Sigmoid colon (tissue), 4 donors: Measurements from ENCODE around the gene SDK2.

ENCODE experiments used
- POLR2A ChIP-seq, 2 donors: fragments of 450-650 bp; IDR thresholded peaks; one replicate each; pipeline ENCODE4 v1.6.1; 2016; ENCODE audit warnings: antibody characterized with exemption in 2 of 2, mild to moderate bottlenecking in 2 of 2, moderate library complexity in 2 of 2
- POLR2AphosphoS5 ChIP-seq, 4 donors: sonication (generic); formaldehyde crosslinking; IDR thresholded peaks; one replicate each; pipeline ENCODE4 v1.6.1; 2017; ENCODE audit warnings: antibody characterized with exemption in 4 of 4
- TF ChIP-seq, protein P1 (sequence below), 4 experiments: fragments of 450-650 bp in 3 of 4; fragments of 200-600 bp in 1 of 4; IDR thresholded peaks; one replicate each; pipeline ENCODE4 v1.5.1; 2016 to 2019; ENCODE audit warnings: antibody characterized with exemption in 4 of 4, mild to moderate bottlenecking in 3 of 4, moderate library complexity in 2 of 4

DNA sequence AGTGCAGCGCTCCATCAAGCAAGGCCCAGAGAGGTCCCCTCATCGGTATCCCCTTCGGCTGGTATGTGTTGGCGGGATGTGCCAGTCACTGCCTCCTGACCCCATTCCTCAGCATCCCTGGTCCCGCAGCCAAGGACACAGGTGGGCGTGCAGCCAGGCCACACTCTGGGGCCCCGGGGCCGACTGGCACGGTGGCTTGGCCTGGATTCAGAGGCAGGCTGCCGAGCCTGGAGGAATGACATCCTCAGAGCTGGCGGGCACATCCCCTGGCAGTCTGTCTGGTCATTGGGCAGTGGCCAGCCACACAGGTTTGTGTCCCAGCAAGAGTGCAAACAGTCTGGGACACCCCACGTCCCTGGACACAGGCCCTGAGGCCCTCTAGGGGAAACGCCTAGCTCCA, 111.1 kb downstream of the SDK2 start:
- TF ChIP-seq POLR2AphosphoS5 (IDR thresholded peaks at IDR 0.05) (no peak), POLR2A (IDR thresholded peaks at IDR 0.05) (no peak)
- TF ChIP-seq, protein P1, sequence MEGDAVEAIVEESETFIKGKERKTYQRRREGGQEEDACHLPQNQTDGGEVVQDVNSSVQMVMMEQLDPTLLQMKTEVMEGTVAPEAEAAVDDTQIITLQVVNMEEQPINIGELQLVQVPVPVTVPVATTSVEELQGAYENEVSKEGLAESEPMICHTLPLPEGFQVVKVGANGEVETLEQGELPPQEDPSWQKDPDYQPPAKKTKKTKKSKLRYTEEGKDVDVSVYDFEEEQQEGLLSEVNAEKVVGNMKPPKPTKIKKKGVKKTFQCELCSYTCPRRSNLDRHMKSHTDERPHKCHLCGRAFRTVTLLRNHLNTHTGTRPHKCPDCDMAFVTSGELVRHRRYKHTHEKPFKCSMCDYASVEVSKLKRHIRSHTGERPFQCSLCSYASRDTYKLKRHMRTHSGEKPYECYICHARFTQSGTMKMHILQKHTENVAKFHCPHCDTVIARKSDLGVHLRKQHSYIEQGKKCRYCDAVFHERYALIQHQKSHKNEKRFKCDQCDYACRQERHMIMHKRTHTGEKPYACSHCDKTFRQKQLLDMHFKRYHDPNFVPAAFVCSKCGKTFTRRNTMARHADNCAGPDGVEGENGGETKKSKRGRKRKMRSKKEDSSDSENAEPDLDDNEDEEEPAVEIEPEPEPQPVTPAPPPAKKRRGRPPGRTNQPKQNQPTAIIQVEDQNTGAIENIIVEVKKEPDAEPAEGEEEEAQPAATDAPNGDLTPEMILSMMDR (IDR thresholded peaks at IDR 0.05): no peak
